Measurements from ENCODE around the gene CRB3. TPM values are rescaled to one million over a fixed set of nuclear protein-coding genes. Genes with fewer than 3 reads are reported as not detected.
A peak's percentile ranks its signal among the peaks of the same experiment; 100 is the strongest.

Gene CRB3
- 29.9 to 36.5 TPM (median 32.2 TPM) in 3 replicates for total RNA-seq (2021)
- Bru-seq, nascent RNA, result percentile 56 among the genes with signal in this experiment
- long read RNA-seq, experiment 1, transcript CRB3-204 (4 exons, 1,078 nt), result major isoform, 45 of 57 reads
- long read RNA-seq, experiment 1, transcript CRB3-202 (5 exons, 733 nt), result minor isoform, 5 of 57 reads
- long read RNA-seq, experiment 1, partial matches to known transcripts, result 1 of 57 reads
- long read RNA-seq, experiment 1, other reads (novel, unspliced or antisense), result 3 of 57 reads
- long read RNA-seq, experiment 2, transcript CRB3-204 (4 exons, 1,078 nt), result major isoform, 11 of 17 reads
- long read RNA-seq, experiment 2, partial matches to known transcripts, result 0 of 17 reads
- long read RNA-seq, experiment 2, other reads (novel, unspliced or antisense), result 2 of 17 reads
- long read RNA-seq, experiment 3, transcript CRB3-204 (4 exons, 1,078 nt), result major isoform, 16 of 25 reads
- long read RNA-seq, experiment 3, transcript CRB3-202 (5 exons, 733 nt), result minor isoform, 8 of 25 reads
- long read RNA-seq, experiment 3, partial matches to known transcripts, result 0 of 25 reads
- long read RNA-seq, experiment 3, other reads (novel, unspliced or antisense), result 1 of 25 reads

- POLR2A ChIA-PET, result interaction anchor here (1.9 kb wide), 1 partner anchor 12 kb away, joined by 9 read pairs; no protein-coding TSS in a partner anchor
- Mint-ChIP-seq H3K4me1 (peaks cover 14% of the 10 kb centered on the region), H3K27me3 (ENCODE audit: low read depth) (peaks cover 13% of the 10 kb centered on the region), H3K27ac (peak within 1 kb of the TSS; percentile 98), H3K4me3 (peak within 1 kb of the TSS; percentile 81), H3K9me3 (no peaks in the 10 kb centered on the region), H3K36me3 (peaks cover 3% of the 10 kb centered on the region; the same call in 1 of the 2 replicates)
- no peak for TF ChIP-seq NR1H2 (CRISPR knock-in tag; IDR thresholded peaks at IDR 0.05)
- no peak for TF ChIP-seq RELA (CRISPR knock-in tag; IDR thresholded peaks at IDR 0.05; ENCODE audit: borderline replicate concordance)
- TF ChIP-seq USF2 (CRISPR knock-in tag; IDR thresholded peaks at IDR 0.05), result peak; percentile 98
- no peak for TF ChIP-seq TEAD1 (CRISPR knock-in tag; IDR thresholded peaks at IDR 0.05)
- TF ChIP-seq ZNF281 (CRISPR knock-in tag; IDR thresholded peaks at IDR 0.05), result 0 out of 2 replicates have a peak, but pooled peaks have one; percentile 11
- TF ChIP-seq FOXK1 (CRISPR knock-in tag; IDR thresholded peaks at IDR 0.05), result peak; percentile 62; the same call in 1 of the 2 replicates
- no peak for TF ChIP-seq ZNF423 (CRISPR knock-in tag; IDR thresholded peaks at IDR 0.05)
- TF ChIP-seq SOX15 (CRISPR knock-in tag; IDR thresholded peaks at IDR 0.05), result no peak
- no peak for TF ChIP-seq ZNF416 (CRISPR knock-in tag; IDR thresholded peaks at IDR 0.05)
- peak; percentile 87 for TF ChIP-seq ETV6 (CRISPR knock-in tag; IDR thresholded peaks at IDR 0.05)
- peak; percentile 97 for TF ChIP-seq USF1 (CRISPR knock-in tag; IDR thresholded peaks at IDR 0.05)
- peak; percentile 22; the same call in 1 of the 2 replicates for TF ChIP-seq FOXP1 (CRISPR knock-in tag; IDR thresholded peaks at IDR 0.05; ENCODE audit: borderline replicate concordance)
- TF ChIP-seq HMGXB4 (CRISPR knock-in tag; IDR thresholded peaks at IDR 0.05), result no peak
- 0 out of 2 replicates have a peak, but pooled peaks have one; percentile 46 for TF ChIP-seq ZBTB43 (CRISPR knock-in tag; IDR thresholded peaks at IDR 0.05)
- TF ChIP-seq ZMAT4 (CRISPR knock-in tag; IDR thresholded peaks at IDR 0.05), result no peak
- TF ChIP-seq SP1 (CRISPR knock-in tag; conservative IDR thresholded peaks at IDR 0.05), result peak; percentile 97
- peak; percentile 27; the same call in 1 of the 2 replicates for TF ChIP-seq GABPB1 (CRISPR knock-in tag; IDR thresholded peaks at IDR 0.05)
- TF ChIP-seq KAT7 (CRISPR knock-in tag; IDR thresholded peaks at IDR 0.05; ENCODE audit: borderline replicate concordance), result no peak
- no peak for TF ChIP-seq ESRRA (CRISPR knock-in tag; IDR thresholded peaks at IDR 0.05; ENCODE audit: borderline replicate concordance)
- peak; percentile 77; the same call in 1 of the 2 replicates for TF ChIP-seq MAX (CRISPR knock-in tag; IDR thresholded peaks at IDR 0.05)
- CTCF ChIA-PET, result interaction anchor here (0.6 to 1.5 kb wide), 3 partner anchors 12 to 52 kb away, joined by 3 to 7 read pairs (median 3); no protein-coding TSS in a partner anchor
- DNase-seq (ENCODE audit: low spot score) (peak; percentile 99), ATAC-seq (peak; percentile 61)
Measured at GRCh38 chr19:6464070-6464873, at the start of gene CRB3. Gene CRB3, plus strand, starts transcription at chr19:6464271. Its CDS starts 431 bp downstream, at chr19:6464702.
